Measurements from ENCODE around the gene KNL1.

GRCh38 chr15:40578892-40579291 lies 15.2 kb upstream of the KNL1 start:
- TF ChIP-seq PATZ1 (CRISPR knock-in tag; IDR thresholded peaks at IDR 0.05; ENCODE audit: borderline replicate concordance): no peak
- TF ChIP-seq TCF4 (CRISPR knock-in tag; IDR thresholded peaks at IDR 0.05; ENCODE audit: borderline replicate concordance): no peak
- no peak for TF ChIP-seq PPARA (CRISPR knock-in tag; IDR thresholded peaks at IDR 0.05; ENCODE audit: borderline replicate concordance)
- no peak for TF ChIP-seq CREB5 (CRISPR knock-in tag; IDR thresholded peaks at IDR 0.05; ENCODE audit: low read depth)
- TF ChIP-seq ZFP3 (CRISPR knock-in tag; IDR thresholded peaks at IDR 0.05): no peak
- TF ChIP-seq ISL1 (CRISPR knock-in tag; IDR thresholded peaks at IDR 0.05): no peak
- TF ChIP-seq CSRNP3 (CRISPR knock-in tag; IDR thresholded peaks at IDR 0.05): no peak
- no peak for TF ChIP-seq ZNF8 (CRISPR knock-in tag; IDR thresholded peaks at IDR 0.05)
- TF ChIP-seq ZNF70 (CRISPR knock-in tag; IDR thresholded peaks at IDR 0.05): no peak

All from SK-N-SH treated with all-trans-retinoic acid at 6 μM for 48 hours (cell line).